Measurements from ENCODE around the gene NLRC5.

DNA sequence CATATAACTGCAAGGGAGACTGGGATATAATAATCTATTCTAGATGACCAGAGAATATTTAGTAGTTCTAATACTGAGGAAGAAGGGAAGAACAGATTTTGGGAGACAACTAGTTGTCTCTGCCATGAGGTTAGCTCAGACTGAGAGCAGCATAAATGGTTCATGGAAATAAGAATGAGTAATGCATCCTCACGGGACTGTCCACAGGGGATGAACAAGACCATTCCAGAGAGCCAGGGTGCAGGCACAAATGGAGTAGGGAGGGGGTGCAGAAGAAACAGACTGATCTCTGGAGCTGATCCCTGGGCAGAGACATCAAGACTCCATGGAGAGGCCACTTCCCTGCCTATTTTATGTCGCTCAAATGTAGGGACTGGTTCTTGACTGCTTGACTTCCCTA lies 30.4 kb downstream of the NLRC5 start:
- TF ChIP-seq, protein P1, sequence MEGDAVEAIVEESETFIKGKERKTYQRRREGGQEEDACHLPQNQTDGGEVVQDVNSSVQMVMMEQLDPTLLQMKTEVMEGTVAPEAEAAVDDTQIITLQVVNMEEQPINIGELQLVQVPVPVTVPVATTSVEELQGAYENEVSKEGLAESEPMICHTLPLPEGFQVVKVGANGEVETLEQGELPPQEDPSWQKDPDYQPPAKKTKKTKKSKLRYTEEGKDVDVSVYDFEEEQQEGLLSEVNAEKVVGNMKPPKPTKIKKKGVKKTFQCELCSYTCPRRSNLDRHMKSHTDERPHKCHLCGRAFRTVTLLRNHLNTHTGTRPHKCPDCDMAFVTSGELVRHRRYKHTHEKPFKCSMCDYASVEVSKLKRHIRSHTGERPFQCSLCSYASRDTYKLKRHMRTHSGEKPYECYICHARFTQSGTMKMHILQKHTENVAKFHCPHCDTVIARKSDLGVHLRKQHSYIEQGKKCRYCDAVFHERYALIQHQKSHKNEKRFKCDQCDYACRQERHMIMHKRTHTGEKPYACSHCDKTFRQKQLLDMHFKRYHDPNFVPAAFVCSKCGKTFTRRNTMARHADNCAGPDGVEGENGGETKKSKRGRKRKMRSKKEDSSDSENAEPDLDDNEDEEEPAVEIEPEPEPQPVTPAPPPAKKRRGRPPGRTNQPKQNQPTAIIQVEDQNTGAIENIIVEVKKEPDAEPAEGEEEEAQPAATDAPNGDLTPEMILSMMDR (IDR thresholded peaks at IDR 0.05; ENCODE audit: borderline replicate concordance, extremely low read depth, low read length, poor library complexity, severe bottlenecking) = no peak
- TF ChIP-seq EZH2 (IDR thresholded peaks at IDR 0.05; ENCODE audit: borderline replicate concordance, low read depth, low read length, severe bottlenecking) = no peak

Measured in DND-41 (cell line).